GM18861 (cell line): ENCODE measurements around the gene MFF.
A peak's percentile ranks its signal among the peaks of the same experiment; 100 is the strongest.

Experiments used
- ATAC-seq: cut with Tn5 transposase; IDR thresholded peaks from one replicate; pipeline ENCODE4 v1.9.1; 2021; ENCODE audit not compliant: unreplicated experiment

MFF gene

DNA sequence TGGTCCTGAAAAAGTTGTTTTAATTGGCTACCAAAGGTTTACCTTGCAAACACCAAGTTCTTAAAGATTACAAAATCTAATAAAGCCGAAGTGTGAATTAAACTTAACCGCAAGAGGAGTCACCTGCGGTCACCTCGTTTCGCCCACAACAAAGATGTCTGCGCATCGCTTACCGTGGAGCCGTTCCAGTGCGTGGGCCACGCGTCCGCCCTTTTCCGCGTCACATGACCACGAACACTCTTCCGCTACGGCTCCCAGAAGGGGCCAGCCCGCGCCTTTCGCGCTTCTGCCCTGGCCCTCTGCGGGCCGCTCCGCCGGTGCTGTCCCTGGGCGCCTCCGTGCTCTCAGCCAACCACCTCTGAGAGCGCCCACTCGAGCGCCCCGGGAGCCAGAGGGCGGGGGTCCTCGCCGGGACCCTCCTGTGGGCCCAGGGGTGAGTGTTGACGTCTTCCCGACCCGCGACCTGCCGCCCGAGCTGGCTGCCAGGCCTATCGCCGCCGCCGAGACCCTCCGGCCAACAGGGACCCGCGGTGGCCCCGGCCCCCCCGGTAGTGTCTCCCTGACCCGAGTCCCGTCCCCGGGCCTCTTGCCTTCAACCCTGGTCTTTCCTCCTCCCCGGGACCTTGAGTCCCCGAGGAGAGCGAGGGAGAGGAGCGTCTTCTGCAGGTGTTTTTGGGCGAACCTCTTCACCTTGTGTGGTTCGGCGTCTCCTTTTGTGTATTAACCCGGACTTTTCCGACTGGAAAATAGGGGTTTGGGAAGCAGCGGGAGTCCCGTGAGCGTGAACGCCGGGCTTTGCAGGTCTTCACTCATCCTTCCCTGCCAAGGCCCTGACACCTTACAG, at the start of gene MFF:
Gene MFF (plus strand): TSS at position 257 of the 844 bp plus-strand sequence. CDS start 5,415 bp downstream, outside the sequence.
- ATAC-seq: peak; percentile 97

GRCh38 chr2:227280895-227281294, 44.2 kb upstream of the MFF start:
- ATAC-seq: no peak

- no peak for ATAC-seq
Observed at GRCh38 chr2:227285741-227286236, 39.3 kb upstream of the MFF start.

- ATAC-seq: no peak
Observed at GRCh38 chr2:227287771-227288170, 37.3 kb upstream of the MFF start.

GRCh38 chr2:227292314-227292713, 32.7 kb upstream of the MFF start:
- no peak for ATAC-seq

DNA sequence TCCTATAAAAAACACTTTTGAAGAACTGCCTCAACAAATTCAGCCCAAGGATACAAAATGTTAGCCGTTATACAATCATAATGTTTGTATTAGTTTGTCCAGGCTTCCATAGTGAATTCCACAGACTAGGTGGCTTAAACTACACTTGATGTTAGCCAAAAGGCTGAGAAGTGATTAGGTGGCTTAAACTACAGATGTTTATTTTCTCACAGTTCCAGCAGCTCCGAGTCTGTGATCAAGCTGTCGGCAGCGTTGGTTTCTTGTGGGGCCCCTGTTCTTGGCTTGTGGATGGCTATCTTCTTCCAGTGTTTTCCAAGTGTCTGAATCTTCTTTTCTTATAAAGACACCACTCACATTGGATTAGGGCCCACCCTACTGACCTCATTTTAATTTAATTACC, 31.5 kb upstream of the MFF start:
- ATAC-seq: no peak

- no peak for ATAC-seq
Observed at GRCh38 chr2:227295806-227296205, 29.2 kb upstream of the MFF start.

- ATAC-seq: no peak
Observed at GRCh38 chr2:227296671-227297405, 28.2 kb upstream of the MFF start.

DNA sequence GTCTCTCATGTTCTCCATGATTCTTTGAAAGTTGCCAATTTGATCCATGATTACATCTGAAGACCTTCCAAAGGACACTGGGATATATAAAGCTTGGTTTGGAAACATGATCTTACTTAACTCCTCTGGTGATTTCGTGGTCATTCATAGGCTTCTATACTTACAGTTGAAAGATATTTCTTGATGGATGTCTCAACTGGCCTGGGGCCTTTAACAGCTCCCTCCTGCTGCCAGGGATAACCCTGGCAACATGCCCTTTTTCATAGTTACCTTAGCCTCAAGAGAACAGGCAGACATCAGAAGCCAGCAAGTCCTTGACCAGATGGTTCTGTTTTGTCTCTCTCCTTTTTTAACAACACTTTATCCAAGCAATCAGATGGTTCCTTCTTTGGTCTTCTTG, 23.5 kb upstream of the MFF start:
- no peak for ATAC-seq

DNA sequence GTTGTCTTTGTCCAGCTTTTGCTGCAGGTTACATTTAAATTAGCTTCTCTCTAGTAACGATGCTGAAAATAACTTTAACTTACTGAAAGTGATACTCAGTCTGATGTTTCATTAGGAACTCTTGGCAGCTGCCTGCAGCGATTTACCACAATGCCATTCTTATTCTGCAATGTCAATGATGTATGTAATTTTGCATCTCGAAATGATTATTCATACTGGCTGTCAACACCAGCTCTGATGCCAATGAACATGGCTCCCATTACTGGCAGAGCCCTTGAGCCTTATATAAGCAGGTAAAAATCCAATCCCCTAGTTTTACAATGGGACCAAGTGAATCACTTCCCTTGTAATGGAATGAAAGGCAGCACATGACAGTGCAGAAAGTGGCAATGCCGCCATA, 16.3 kb upstream of the MFF start:
- ATAC-seq: peak; percentile 57

DNA sequence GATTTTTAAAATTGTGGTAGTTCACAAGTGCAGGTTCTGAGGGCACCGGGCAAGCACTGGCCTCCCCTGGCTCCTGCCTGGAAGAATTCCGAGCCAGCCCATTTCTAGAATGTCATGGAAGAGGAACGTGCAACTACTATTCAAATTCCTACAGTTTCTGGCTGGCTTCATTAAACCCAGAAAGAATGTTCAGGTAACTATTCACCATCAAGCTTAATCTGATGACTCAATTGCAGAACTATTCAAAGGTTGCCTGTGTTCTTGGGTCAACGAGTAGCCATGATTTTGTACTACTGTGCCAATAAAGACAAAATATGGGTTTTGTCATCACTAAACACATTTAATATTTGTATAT, 14.3 kb upstream of the MFF start:
- no peak for ATAC-seq

DNA sequence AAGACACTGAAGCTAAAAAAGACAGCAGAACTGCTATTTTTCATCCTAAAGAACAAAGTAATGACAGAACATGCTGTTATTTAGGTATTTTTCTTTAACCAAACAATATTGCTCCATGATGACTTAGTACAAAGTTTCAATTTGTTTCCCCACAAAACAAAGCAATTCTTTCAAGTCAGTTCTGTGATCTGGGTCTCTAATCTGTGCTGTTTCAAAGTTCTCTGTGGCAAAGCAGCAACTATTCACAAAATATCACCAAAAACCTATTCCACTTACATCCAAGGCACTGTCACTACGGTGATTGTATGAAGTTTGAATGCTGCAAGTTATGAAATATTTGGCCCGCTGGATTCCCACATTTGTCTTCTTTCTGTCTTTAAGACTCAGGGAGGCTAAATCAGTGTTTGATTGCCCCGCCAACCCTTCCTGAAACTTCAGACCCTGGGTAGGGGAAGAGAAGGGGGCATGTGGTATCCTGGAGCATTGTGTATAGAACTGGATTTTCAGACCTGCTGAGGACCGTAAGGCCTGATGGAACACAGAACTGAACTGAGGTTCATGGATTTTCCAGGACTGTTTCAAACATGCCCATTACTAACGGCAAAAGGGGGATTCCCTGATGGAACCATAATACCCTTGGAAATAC, 13.1 kb upstream of the MFF start:
- no peak for ATAC-seq

- no peak for ATAC-seq
Observed at GRCh38 chr2:227312579-227312978, 12.5 kb upstream of the MFF start.

DNA sequence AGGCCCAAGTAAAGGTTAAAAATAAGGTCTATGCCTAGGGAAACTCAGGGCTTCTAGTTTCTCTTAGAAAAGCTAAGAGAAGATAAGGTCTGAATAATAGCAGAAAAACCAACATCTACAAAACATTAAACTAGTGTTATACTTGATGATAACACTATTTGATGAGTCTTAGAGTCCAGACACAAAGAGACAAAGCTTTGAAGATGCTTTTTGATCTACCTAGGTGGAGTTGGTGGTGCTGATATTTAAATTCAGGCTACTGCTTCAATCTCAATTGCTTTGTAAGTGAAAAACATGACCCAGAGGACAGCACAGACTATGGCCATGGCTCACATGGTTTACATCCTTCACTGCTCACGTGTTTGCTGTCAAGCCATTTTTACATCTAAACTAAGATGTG, 11.7 kb upstream of the MFF start:
- no peak for ATAC-seq

GRCh38 chr2:227317834-227318233, 7.2 kb upstream of the MFF start:
- no peak for ATAC-seq

GRCh38 chr2:227320305-227321094, 4.6 kb upstream of the MFF start:
- no peak for ATAC-seq

GRCh38 chr2:227322530-227323205, 2.4 kb upstream of the MFF start:
- ATAC-seq: no peak

DNA sequence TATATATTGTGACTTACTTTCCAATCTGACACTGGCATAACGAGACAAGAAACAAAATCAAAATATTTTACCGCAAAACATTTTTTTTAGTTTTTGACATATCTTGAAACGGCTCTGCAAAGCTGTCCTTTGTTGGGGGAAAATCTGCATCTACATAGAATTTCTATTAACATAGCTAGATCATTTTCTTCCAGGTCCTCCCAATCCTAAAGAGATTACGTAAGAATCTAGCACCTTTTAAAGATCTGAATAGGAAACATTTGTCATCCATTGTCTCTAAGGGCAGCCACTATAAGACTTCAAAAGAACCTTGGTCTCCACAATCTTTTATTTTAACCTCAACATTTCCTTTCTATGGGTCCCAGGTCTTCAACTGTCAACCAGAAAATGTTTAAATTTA, 1.2 kb upstream of the MFF start:
- no peak for ATAC-seq

GRCh38 chr2:227324642-227324994, 433 bp upstream of the MFF start:
- no peak for ATAC-seq

DNA sequence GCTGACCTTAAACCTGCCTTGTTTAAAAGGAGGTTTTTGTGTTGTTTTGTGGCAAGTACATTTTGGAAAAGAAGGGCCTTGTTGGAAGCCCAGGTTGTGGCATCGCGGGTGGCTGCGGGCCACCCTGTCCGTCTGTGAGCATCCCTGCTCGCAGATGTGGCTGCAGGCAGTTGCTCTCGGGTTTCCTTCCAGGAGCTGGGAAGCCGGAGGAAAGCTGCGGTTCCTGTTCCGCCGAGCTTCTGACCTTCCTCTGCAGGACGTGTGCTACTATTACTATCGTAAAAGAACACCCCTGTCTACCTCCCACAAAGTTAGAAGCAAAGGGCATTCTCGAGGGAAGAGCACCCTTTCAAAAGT, 766 bp downstream of the MFF start:
- no peak for ATAC-seq

DNA sequence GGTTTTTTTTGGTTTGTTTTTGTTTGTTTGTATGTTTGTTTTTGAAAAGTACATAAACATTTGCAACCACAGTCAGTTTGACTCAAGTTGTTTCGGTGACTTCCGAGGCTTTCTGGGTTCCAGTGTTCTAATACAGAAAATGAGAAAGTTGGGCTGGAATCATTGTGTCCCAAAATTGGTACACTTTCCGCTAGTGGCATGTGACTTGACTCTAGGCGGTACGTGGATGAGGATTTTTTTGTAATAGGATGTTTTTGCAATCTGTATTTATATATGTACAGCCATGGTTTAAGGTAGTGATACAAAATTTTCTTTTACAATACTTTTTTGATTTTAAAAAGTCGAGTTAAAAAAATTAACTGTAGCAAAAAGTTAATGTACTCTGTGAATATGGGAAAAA, 1.7 kb downstream of the MFF start:
- ATAC-seq: no peak
